Measurements from ENCODE around the gene MED12L. TPM values are rescaled to one million over a fixed set of nuclear protein-coding genes. Genes with fewer than 3 reads are reported as not detected.
A peak's percentile ranks its signal among the peaks of the same experiment; 100 is the strongest.

The MED12L gene
- total RNA-seq, 2 donors from 2014 or later: 15.5 to 28.9 TPM

GRCh38 chr3:151415289-151415688 lies 329.8 kb downstream of the MED12L start:
- no peak for DNase-seq
- no peak overlapping the region for H3K27ac ChIP-seq (ENCODE audit: low read depth, low read length)
- TF ChIP-seq CTCF (conservative IDR thresholded peaks at IDR 0.05): no peak
- no peak overlapping the region for H3K4me3 ChIP-seq (ENCODE audit: low read length)
- Mint-ChIP-seq H3K36me3 (ENCODE audit: low read depth) (peaks cover 23% of the 10 kb centered on the region), H3K4me3 (no peak overlapping the region), H3K27me3 (ENCODE audit: insufficient read depth) (no peaks in the 10 kb centered on the region), H3K9me3 (no peaks in the 10 kb centered on the region), H3K27ac (no peak overlapping the region), H3K4me1 (no peaks in the 10 kb centered on the region)
- H3K4me1 ChIP-seq (ENCODE audit: control insufficient read depth, insufficient read depth, low read length): no peaks in the 10 kb centered on the region
- H3K9me3 ChIP-seq (ENCODE audit: control insufficient read depth, low read length): no peaks in the 10 kb centered on the region
- H3K36me3 ChIP-seq (ENCODE audit: control insufficient read depth, insufficient read depth, low read length): peaks cover 12% of the 10 kb centered on the region
- WGBS, 2 experiments (ENCODE audit: insufficient coverage in 1 of 2, insufficient read length in 1 of 2): 93 to 100% methylated on average over 1 of the region's 1 CpG
- no peak overlapping the region for H3K9ac ChIP-seq (ENCODE audit: extremely low read depth, low read length, poor library complexity, severe bottlenecking)
- H3K27me3 ChIP-seq (ENCODE audit: control insufficient read depth, insufficient read depth, low read length, poor library complexity, severe bottlenecking): no peaks in the 10 kb centered on the region

- DNase-seq: no peak
- Mint-ChIP-seq H3K9me3 (no peaks in the 10 kb centered on the region), H3K4me3 (no peak overlapping the region), H3K4me1 (no peaks in the 10 kb centered on the region), H3K36me3 (ENCODE audit: low read depth) (peaks cover 10% of the 10 kb centered on the region), H3K27me3 (ENCODE audit: insufficient read depth) (no peaks in the 10 kb centered on the region), H3K27ac (no peak overlapping the region)
- WGBS, 2 experiments (ENCODE audit: insufficient coverage in 1 of 2, insufficient read length in 1 of 2): 86% methylated on average over 6 of the region's 6 CpGs; no CpG with 5 or more reads in 1 of the 2 experiments
- H3K27ac ChIP-seq (ENCODE audit: low read depth, low read length): no peak overlapping the region
- no peaks in the 10 kb centered on the region for H3K9me3 ChIP-seq (ENCODE audit: control insufficient read depth, low read length)
- no peaks in the 10 kb centered on the region for H3K4me1 ChIP-seq (ENCODE audit: control insufficient read depth, insufficient read depth, low read length)
- no peaks in the 10 kb centered on the region for H3K27me3 ChIP-seq (ENCODE audit: control insufficient read depth, insufficient read depth, low read length, poor library complexity, severe bottlenecking)
- TF ChIP-seq CTCF (conservative IDR thresholded peaks at IDR 0.05): no peak
- H3K36me3 ChIP-seq (ENCODE audit: control insufficient read depth, insufficient read depth, low read length): peaks cover 9% of the 10 kb centered on the region
- no peak overlapping the region for H3K9ac ChIP-seq (ENCODE audit: extremely low read depth, low read length, poor library complexity, severe bottlenecking)
- no peak overlapping the region for H3K4me3 ChIP-seq (ENCODE audit: low read length)
These were observed 334.3 kb downstream of the MED12L start for GRCh38 chr3:151419806-151420205.

- Mint-ChIP-seq H3K27me3 (ENCODE audit: insufficient read depth) (no peaks in the 10 kb centered on the region), H3K27ac (no peak overlapping the region), H3K4me1 (peaks cover 5% of the 10 kb centered on the region), H3K4me3 (no peak overlapping the region), H3K9me3 (no peaks in the 10 kb centered on the region), H3K36me3 (ENCODE audit: low read depth) (peaks cover 10% of the 10 kb centered on the region)
- 96 to 100% methylated on average over 4 of the region's 4 CpGs for WGBS, 2 experiments (ENCODE audit: insufficient coverage in 1 of 2, insufficient read length in 1 of 2)
- H3K9ac ChIP-seq (ENCODE audit: extremely low read depth, low read length, poor library complexity, severe bottlenecking): no peak overlapping the region
- peaks cover 7% of the 10 kb centered on the region for H3K36me3 ChIP-seq (ENCODE audit: control insufficient read depth, insufficient read depth, low read length)
- no peak for DNase-seq
- no peaks in the 10 kb centered on the region for H3K27me3 ChIP-seq (ENCODE audit: control insufficient read depth, insufficient read depth, low read length, poor library complexity, severe bottlenecking)
- no peaks in the 10 kb centered on the region for H3K9me3 ChIP-seq (ENCODE audit: control insufficient read depth, low read length)
- H3K4me1 ChIP-seq (ENCODE audit: control insufficient read depth, insufficient read depth, low read length): no peaks in the 10 kb centered on the region
- H3K27ac ChIP-seq (ENCODE audit: low read depth, low read length): no peak overlapping the region
- peak; percentile 62 for TF ChIP-seq CTCF (conservative IDR thresholded peaks at IDR 0.05)
- no peak overlapping the region for H3K4me3 ChIP-seq (ENCODE audit: low read length)
These were observed 336.5 kb downstream of the MED12L start for GRCh38 chr3:151421938-151422337.
